Epithelial cell of proximal tubule (primary cell): ENCODE results near the gene CRAT. TPM values are rescaled to one million over a fixed set of nuclear protein-coding genes. Genes with fewer than 3 reads are reported as not detected.

ENCODE experiments used
- DNase-seq: peaks from one replicate; pipeline ENCODE4 v3.0.0-alpha.2; 2011; ENCODE audit warnings: low read depth
- H3K4me3 ChIP-seq: 2 replicates; pipeline ENCODE4 v1.5.1; 2011; ENCODE audit warnings: low read depth, mild to moderate bottlenecking, low read length
- total RNA-seq: library from RNA; depleted of rRNA; stranded (reverse); fragments of >200 nt; gene quantifications from 2 replicates; pipeline ENCODE4 v1.2.3, GENCODE V29; 2015
- TF ChIP-seq, protein P1 (sequence below): conservative IDR thresholded peaks from 2 replicates; pipeline ENCODE4 v1.5.1; 2012; ENCODE audit warnings: low read depth, mild to moderate bottlenecking, low read length

Gene CRAT
- total RNA-seq, 1 donor from 2014 or later, result 27.5 TPM

DNA sequence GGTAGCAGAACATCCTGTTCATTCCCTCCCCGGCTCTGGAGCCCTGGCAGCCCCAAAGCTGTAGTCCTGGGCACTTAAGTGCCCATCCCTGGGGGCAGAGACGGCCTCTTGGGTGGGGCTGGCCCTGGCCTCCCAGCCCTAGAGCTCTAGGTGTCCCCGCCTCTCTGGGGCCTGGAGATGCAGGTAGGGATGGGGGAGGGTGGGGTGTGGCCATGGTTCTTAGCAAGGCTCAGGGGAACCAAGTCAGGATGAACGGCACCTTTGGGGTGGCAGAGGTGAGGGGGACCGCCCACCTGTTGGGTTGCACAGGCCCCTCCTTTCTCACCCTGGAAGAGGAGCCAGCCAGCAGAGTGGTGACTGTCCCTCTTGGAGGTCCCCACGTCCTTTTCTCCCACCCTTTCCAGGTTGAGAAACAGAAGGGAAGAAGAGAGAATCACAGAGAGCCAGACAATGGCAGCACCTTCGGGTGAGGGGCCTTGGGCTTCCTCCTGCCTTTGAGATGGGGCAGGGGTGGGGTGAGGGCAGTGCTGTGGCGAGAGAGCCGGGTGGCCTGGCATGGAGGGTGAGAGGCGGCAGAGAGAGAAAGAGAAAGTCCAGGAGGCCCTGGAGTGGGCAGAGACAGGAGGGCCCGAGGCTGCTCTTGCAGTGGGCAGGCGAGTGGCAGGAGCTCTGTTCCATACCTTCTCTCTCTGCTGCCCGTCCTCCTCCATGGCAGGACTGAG is 2.3 kb downstream of the CRAT start:
- no peak overlapping the region for H3K4me3 ChIP-seq
- DNase-seq, result no peak
- TF ChIP-seq, protein P1, sequence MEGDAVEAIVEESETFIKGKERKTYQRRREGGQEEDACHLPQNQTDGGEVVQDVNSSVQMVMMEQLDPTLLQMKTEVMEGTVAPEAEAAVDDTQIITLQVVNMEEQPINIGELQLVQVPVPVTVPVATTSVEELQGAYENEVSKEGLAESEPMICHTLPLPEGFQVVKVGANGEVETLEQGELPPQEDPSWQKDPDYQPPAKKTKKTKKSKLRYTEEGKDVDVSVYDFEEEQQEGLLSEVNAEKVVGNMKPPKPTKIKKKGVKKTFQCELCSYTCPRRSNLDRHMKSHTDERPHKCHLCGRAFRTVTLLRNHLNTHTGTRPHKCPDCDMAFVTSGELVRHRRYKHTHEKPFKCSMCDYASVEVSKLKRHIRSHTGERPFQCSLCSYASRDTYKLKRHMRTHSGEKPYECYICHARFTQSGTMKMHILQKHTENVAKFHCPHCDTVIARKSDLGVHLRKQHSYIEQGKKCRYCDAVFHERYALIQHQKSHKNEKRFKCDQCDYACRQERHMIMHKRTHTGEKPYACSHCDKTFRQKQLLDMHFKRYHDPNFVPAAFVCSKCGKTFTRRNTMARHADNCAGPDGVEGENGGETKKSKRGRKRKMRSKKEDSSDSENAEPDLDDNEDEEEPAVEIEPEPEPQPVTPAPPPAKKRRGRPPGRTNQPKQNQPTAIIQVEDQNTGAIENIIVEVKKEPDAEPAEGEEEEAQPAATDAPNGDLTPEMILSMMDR, result no peak

DNA sequence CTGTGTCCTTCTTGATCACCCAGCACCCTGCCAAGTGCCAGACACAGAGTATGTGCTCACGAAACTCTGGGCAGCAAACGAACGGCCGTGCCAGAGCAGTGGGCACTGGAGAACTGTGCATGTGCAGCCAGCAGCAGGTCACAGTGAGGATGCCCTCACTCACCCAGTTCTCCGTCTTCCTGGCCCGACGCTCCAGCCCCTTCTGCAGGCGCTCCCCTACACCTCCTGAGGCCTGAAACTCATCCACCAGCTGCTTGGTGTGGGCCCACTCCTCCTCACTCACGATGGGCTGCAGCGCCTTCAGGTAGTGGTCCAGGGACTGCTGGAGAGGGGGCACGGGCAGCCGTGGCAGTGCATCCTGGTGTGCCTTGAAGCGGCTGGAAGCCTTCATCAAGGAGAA is 2.9 kb downstream of the CRAT start:
- H3K4me3 ChIP-seq, result no peak overlapping the region
- TF ChIP-seq, protein P1, result no peak
- no peak for DNase-seq

DNA sequence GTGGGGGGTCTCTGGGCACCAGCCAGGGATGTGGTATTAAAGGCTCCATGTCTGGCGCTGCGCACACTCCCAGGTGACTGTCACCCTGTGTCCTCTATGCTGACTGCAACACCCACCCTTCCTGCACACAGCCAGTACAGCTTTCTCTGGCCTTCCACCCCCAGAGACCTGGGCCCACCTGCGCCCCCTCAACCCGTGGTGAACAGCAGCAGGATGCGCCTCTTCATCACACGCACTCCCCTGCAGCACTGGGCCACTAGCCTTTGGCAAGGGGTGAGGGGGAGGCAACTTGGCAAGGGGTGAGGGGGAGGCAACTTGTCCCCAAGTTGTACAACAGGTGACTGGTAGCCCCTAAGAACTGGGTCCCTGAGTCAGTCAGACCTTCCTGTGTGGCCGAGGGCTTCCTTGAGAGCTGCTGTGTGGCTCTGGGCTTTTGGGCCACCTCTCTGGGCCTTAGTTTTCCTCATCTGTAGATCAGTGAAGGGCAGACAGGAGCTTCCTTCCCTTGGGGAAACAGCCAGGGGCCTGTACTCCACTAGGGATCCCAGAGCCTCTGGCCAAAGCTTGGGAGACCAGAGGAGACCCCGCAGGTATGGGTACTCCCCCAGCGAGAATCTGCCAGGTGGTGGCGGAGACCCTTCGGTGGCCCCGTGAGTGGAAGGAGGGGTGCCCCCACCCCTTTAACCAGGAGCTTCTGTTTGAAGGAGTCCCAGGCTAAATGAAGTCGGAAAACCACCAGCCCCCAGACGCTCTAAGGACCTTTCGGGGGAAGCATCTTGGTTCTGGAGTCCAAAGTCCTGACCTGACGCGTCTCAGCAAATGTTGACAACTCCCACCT is 4.5 kb downstream of the CRAT start:
- DNase-seq, result no peak
- H3K4me3 ChIP-seq, result no peak overlapping the region
- TF ChIP-seq, protein P1, result no peak

DNA sequence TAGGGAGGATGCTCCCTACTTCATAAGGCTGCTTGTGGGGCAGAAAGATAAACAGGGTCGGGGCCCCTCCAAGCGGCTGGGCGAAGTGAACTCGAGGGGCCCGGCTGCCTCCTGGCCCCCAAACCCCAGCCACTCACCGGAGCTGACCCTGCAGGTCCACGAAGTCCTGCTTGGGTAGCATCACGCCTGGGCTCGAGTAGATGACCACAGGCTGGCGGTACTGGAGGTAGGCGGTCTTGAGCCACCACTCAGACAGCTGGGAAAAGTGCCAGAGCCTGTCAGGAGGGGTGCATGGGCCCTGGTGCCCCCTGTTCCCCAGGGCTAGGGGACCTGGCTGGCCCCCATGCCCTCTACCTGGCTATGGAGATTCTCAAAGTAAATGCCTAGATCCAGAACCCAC is 6.5 kb downstream of the CRAT start:
- TF ChIP-seq, protein P1, result no peak
- H3K4me3 ChIP-seq, result no peak overlapping the region
- no peak for DNase-seq

DNA sequence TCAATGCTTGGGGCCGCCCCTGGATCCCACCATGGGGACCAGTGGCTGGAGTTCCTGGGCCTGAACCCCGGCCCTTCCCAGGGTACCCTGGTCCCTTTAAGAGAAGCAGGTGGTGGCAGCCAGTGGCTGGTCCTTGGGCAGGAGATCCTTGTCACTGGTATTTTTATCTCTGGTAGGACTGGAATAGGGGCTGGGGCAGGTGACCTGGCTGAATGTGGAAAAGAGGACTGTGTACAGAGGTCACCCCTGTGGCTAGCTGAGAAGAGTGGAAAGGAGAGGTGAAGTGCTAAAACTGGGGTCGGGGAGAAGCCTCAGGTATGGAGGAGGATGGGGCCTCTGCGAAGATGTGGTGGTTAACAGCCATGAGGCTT is 7.0 kb downstream of the CRAT start:
- H3K4me3 ChIP-seq, result no peak overlapping the region
- no peak for DNase-seq
- TF ChIP-seq, protein P1, result no peak

DNA sequence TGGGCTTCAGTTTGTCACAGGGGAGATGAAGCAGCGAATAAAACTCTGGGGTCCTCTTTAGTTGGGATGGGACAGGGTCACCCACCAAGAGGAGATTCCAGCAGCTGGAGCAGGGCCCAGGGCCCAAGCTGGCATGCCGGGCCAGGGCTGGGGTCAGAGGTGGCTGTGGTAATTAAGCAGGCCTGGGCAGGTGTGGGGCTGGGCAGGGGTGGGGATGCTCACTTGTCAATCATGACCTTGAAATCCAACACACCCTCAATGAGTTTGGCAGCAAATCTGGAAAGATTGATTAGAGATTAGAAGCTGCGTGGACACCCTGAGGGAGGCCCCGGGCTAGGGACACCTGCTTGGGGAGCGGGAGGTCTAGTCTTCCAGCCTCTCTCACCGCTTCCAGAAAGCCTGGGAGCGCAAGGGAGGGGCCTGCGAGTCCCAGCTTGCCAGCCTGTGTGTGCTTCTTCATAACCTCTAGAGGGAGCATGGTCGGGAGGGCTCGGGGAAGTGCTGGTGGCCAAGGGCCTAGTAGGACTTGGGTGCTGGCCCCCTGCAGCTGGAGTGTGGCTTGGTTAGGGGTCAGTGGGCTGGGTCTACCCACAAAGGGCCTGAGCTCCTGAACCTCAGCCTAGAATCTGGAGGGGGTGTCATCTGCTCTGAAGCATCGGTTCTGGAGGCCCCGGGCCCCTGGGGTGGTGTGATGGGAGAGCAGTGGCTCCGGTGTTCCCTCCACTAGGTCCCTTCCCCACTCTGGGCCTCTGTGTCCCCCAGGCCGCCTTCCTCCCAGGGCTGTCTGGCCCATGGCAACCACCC is 7.6 kb downstream of the CRAT start:
- TF ChIP-seq, protein P1, result peak; percentile 56
- DNase-seq, result no peak
- no peak overlapping the region for H3K4me3 ChIP-seq
